Panc1 (cell line): ENCODE measurements around the gene DUS1L. TPM values are rescaled to one million over a fixed set of nuclear protein-coding genes. Genes with fewer than 3 reads are reported as not detected.
A peak's percentile ranks its signal among the peaks of the same experiment; 100 is the strongest.

Experiments used
- ATAC-seq: fragments of 200-7000 bp; cut with Tn5 transposase; 2 replicates; pipeline ENCODE4 v1.9.1; 2020; ENCODE audit warnings: mild to moderate bottlenecking, moderate library complexity
- BruUV-seq: library from RNA; stranded (reverse); fragments of 400-500 nt; replicated peaks from 2 replicates; lab custom pipeline; 2021; lab: Mats Ljungman, UMichigan
- CTCF ChIA-PET: fragments of 300-600 bp; sonication (Branson Sonifier 250); formaldehyde crosslinking; loops from one replicate; lab custom pipeline; 2022; ENCODE audit warnings: antibody characterized with exemption; lab: Charles Lee
- POLR2A ChIA-PET: fragments of 300-600 bp; sonication (Branson Sonifier 250); formaldehyde crosslinking; loops from one replicate; lab custom pipeline; 2022; ENCODE audit warnings: antibody characterized with exemption; lab: Charles Lee
- DNase-seq: peaks from one replicate; pipeline ENCODE4 v3.0.0-alpha.2; 2010; ENCODE audit warnings: low read depth, low spot score
- H3K27ac ChIP-seq: 2 replicates; pipeline ENCODE4 v1.5.1; 2011; ENCODE audit warnings: mild to moderate bottlenecking, low read length, inconsistent platforms
- H3K27me3 ChIP-seq: fragments of 200-500 bp; sonication (Bioruptor generic); 2 replicates; pipeline ENCODE4 v1.6.0; 2014; ENCODE audit warnings: low read length, inconsistent platforms; ENCODE audit not compliant: control insufficient read depth, insufficient read depth
- H3K36me3 ChIP-seq: fragments of 200-500 bp; sonication (Bioruptor generic); 2 replicates; pipeline ENCODE4 v1.5.1; 2014; ENCODE audit warnings: inconsistent platforms, mild to moderate bottlenecking, low read length, moderate library complexity; ENCODE audit not compliant: control insufficient read depth, insufficient read depth
- H3K4me1 ChIP-seq: 2 replicates; pipeline ENCODE4 v1.5.1; 2011; ENCODE audit warnings: inconsistent platforms, mild to moderate bottlenecking, low read length, moderate library complexity; ENCODE audit not compliant: control insufficient read depth, insufficient read depth
- H3K4me3 ChIP-seq, 2 experiments: 2 replicates each; pipeline ENCODE4 v1.5.1; 2011 to 2012; ENCODE audit warnings: low read depth in 2 of 2, low read length in 2 of 2, mild to moderate bottlenecking in 2 of 2, inconsistent platforms in 1 of 2, moderate library complexity in 1 of 2
- H3K9me3 ChIP-seq: fragments of 200-500 bp; sonication (Bioruptor generic); 2 replicates; pipeline ENCODE4 v1.5.1; 2014; ENCODE audit warnings: low read depth, mild to moderate bottlenecking, inconsistent platforms, low read length, moderate library complexity; ENCODE audit not compliant: control insufficient read depth, insufficient read depth
- POLR2AphosphoS5 ChIP-seq: IDR thresholded peaks from 2 replicates; pipeline ENCODE4 v1.6.1; 2012; ENCODE audit warnings: mild to moderate bottlenecking, low read depth, low read length, moderate library complexity
- SIN3A ChIP-seq: IDR thresholded peaks from 2 replicates; pipeline ENCODE4 v1.6.1; 2012; ENCODE audit warnings: low read depth, mild to moderate bottlenecking, low read length, moderate library complexity, borderline replicate concordance; ENCODE audit not compliant: insufficient read depth
- TCF7L2 ChIP-seq: IDR thresholded peaks from 2 replicates; pipeline ENCODE4 v1.6.1; 2011; ENCODE audit warnings: mild to moderate bottlenecking, low read depth, low read length, inconsistent platforms
- in situ Hi-C: cut with HindIII; loops from 2 replicates; pipeline ENCODE4 v1.10.0; 2016; ENCODE audit warnings: low sequenced_read_pairs, low pct_unique_long_range_greater_than_20kb
- intact Hi-C: fragments of 100-400 bp; cut with micrococcal nuclease; formaldehyde crosslinking; loops from one replicate; pipeline ENCODE4 v1.10.0; 2022; ENCODE audit not compliant: unreplicated experiment
- total RNA-seq: library from RNA; stranded (reverse); gene quantifications from one replicate; pipeline ENCODE4 v1.2.1, GENCODE V29; 2021; ENCODE audit not compliant: unreplicated experiment
- TF ChIP-seq, protein P1 (sequence below), 2 experiments: IDR thresholded peaks; 2 replicates each; pipeline ENCODE4 v1.6.1; 2011 to 2012; ENCODE audit warnings: low read depth in 2 of 2, control low read depth in 1 of 2, low read length in 1 of 2, mild to moderate bottlenecking in 1 of 2, moderate library complexity in 1 of 2; ENCODE audit not compliant: insufficient read depth in 1 of 2
- TF ChIP-seq, protein P2 (sequence below): fragments of 450-650 bp; IDR thresholded peaks from 2 replicates; pipeline ENCODE4 v1.5.1; 2017; ENCODE audit warnings: mild to moderate bottlenecking

The DUS1L gene
- total RNA-seq, 1 experiment from 2014 or later: 115 TPM

DNA sequence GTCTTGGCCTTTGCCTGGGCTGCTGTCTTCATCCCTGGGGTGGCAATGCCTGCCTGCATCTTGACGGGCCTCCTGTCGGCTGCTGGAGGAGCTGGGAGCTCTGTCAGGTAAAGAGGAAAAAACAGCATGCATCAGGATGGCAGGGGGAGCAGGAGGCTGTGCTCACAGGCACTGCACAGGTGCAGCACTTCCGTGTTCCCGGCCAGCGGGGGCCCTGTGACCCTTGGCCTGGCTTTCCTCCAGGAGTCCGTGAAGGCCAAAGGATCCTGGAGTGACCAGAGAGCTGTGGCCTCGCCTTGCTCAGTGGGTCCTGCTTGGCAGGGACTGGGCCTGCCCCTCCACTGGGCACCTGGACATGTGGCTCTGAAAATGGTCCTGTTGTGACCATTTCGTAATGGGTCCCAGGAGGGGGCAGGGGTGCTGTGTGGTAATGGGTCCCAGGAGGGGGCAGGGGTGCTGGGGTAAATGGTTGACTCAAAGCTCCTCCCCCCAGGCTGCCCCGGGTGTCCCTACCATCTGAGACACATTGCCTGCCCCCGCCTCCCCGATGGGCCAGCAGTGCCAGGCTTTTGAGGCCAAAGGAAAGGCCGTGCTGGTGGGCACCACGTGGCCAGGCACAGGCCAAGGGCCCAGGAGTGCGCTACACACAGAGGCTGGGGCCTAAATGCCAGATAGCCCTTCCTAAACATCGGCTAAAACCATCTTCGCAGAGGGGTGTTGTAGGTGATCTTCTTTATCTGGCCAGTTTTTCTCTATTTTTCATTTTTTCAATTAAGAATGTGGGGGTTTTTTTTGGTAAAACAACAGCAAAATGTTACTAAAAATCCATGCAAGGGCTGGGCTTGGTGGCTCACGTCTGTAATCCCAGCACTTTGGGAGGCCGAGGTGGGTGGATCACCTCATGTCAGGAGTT, 36.4 kb upstream of the DUS1L start:
- H3K27ac ChIP-seq: peak overlapping the region; percentile 97
- H3K9me3 ChIP-seq: no peaks in the 10 kb centered on the region
- peaks cover 1% of the 10 kb centered on the region; the same call in 1 of the 2 replicates for H3K36me3 ChIP-seq
- BruUV-seq: no TSS peak
- ATAC-seq (no peak), DNase-seq (no peak)
- ChIA-PET CTCF (interaction anchor here (0.6 to 1.3 kb wide), 3 partner anchors 72 to 86 kb away, joined by 4 to 5 read pairs (median 5); no protein-coding TSS in a partner anchor), POLR2A (interaction anchor here (0.6 to 0.7 kb wide), 3 partner anchors 10 to 64 kb away, joined by 3 to 5 read pairs (median 3); no protein-coding TSS in a partner anchor)
- in situ Hi-C loops (no loop called here), intact Hi-C loops (loop anchor here (10.0 kb wide), 1 partner anchor 133 kb away; no protein-coding TSS in a partner anchor)
- no peak overlapping the region for H3K4me3 ChIP-seq
- no peaks in the 10 kb centered on the region for H3K27me3 ChIP-seq
- peaks cover 78% of the 10 kb centered on the region for H3K4me1 ChIP-seq
- TF ChIP-seq, protein P1, sequence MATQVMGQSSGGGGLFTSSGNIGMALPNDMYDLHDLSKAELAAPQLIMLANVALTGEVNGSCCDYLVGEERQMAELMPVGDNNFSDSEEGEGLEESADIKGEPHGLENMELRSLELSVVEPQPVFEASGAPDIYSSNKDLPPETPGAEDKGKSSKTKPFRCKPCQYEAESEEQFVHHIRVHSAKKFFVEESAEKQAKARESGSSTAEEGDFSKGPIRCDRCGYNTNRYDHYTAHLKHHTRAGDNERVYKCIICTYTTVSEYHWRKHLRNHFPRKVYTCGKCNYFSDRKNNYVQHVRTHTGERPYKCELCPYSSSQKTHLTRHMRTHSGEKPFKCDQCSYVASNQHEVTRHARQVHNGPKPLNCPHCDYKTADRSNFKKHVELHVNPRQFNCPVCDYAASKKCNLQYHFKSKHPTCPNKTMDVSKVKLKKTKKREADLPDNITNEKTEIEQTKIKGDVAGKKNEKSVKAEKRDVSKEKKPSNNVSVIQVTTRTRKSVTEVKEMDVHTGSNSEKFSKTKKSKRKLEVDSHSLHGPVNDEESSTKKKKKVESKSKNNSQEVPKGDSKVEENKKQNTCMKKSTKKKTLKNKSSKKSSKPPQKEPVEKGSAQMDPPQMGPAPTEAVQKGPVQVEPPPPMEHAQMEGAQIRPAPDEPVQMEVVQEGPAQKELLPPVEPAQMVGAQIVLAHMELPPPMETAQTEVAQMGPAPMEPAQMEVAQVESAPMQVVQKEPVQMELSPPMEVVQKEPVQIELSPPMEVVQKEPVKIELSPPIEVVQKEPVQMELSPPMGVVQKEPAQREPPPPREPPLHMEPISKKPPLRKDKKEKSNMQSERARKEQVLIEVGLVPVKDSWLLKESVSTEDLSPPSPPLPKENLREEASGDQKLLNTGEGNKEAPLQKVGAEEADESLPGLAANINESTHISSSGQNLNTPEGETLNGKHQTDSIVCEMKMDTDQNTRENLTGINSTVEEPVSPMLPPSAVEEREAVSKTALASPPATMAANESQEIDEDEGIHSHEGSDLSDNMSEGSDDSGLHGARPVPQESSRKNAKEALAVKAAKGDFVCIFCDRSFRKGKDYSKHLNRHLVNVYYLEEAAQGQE (IDR thresholded peaks at IDR 0.05; ENCODE audit: insufficient read depth in 1 of 2, low read depth in 2 of 2, low read length in 1 of 2): 0 out of 4 replicates have a peak, but pooled peaks of 1 of the 2 experiments have one; percentile 14
- TF ChIP-seq POLR2AphosphoS5: peak; percentile 41; the same call in 1 of the 2 replicates
- TF ChIP-seq, protein P2, sequence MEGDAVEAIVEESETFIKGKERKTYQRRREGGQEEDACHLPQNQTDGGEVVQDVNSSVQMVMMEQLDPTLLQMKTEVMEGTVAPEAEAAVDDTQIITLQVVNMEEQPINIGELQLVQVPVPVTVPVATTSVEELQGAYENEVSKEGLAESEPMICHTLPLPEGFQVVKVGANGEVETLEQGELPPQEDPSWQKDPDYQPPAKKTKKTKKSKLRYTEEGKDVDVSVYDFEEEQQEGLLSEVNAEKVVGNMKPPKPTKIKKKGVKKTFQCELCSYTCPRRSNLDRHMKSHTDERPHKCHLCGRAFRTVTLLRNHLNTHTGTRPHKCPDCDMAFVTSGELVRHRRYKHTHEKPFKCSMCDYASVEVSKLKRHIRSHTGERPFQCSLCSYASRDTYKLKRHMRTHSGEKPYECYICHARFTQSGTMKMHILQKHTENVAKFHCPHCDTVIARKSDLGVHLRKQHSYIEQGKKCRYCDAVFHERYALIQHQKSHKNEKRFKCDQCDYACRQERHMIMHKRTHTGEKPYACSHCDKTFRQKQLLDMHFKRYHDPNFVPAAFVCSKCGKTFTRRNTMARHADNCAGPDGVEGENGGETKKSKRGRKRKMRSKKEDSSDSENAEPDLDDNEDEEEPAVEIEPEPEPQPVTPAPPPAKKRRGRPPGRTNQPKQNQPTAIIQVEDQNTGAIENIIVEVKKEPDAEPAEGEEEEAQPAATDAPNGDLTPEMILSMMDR: no peak

DNA sequence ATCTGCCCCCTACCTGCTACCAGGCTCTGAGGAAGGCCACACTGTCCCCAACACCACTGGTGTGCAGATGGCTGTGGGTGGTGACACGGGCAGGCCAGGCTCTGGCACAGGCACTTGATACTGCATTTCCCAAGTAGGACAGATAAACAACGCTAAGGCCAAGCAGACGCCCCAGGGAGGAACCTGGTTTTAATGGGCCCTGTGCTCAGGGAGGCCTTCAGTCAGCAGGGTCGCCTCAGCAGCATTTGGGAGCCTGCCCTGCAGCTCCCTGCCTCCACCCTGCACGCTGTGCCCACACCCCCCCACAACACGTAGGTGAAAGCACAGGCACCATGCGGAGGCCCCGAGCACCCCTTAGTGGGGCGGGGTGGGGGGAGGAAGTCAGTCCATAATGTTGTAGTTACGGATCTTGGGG, 35.7 kb upstream of the DUS1L start:
- DNase-seq: no peak
- no TSS peak for BruUV-seq
- ATAC-seq: no peak
- Histone ChIP-seq H3K27ac (peak overlapping the region; percentile 97), H3K9me3 (no peaks in the 10 kb centered on the region), H3K4me1 (peaks cover 75% of the 10 kb centered on the region), H3K36me3 (peaks cover 4% of the 10 kb centered on the region; the same call in 1 of the 2 replicates), H3K27me3 (no peaks in the 10 kb centered on the region), H3K4me3 (no peak overlapping the region)
- TF ChIP-seq TCF7L2 (no peak), SIN3A (no peak), POLR2AphosphoS5 (no peak)
- TF ChIP-seq, protein P2: no peak
- POLR2A ChIA-PET: interaction anchor here (0.6 kb wide), 1 partner anchor 39 kb away, joined by 3 read pairs; no protein-coding TSS in a partner anchor
- in situ Hi-C loops: no loop called here
- CTCF ChIA-PET: no interaction called here
- intact Hi-C loops: loop anchor here (10.0 kb wide), 1 partner anchor 133 kb away; no protein-coding TSS in a partner anchor
